Osteocyte (in vitro differentiated cells): ENCODE data around the gene TTC39C. TPM values are rescaled to one million over a fixed set of nuclear protein-coding genes. Genes with fewer than 3 reads are reported as not detected.

Source experiments
- DNase-seq: peaks from one replicate; pipeline ENCODE4 v3.0.0; 2021; ENCODE audit warnings: mixed read lengths; ENCODE audit not compliant: unreplicated experiment; ENCODE audit errors: extremely low spot score
- H3K27ac Mint-ChIP-seq: one replicate; pipeline ENCODE4 v1.8.0; 2021; ENCODE audit warnings: mild to moderate bottlenecking, mixed read lengths; ENCODE audit not compliant: unreplicated experiment
- H3K27me3 Mint-ChIP-seq: one replicate; pipeline ENCODE4 v1.8.0; 2021; ENCODE audit warnings: mixed read lengths; ENCODE audit not compliant: unreplicated experiment
- H3K36me3 Mint-ChIP-seq: one replicate; pipeline ENCODE4 v1.8.0; 2021; ENCODE audit warnings: mixed read lengths; ENCODE audit not compliant: unreplicated experiment
- H3K4me1 Mint-ChIP-seq: one replicate; pipeline ENCODE4 v1.8.0; 2021; ENCODE audit warnings: mixed read lengths; ENCODE audit not compliant: unreplicated experiment
- H3K4me3 Mint-ChIP-seq: one replicate; pipeline ENCODE4 v1.8.0; 2021; ENCODE audit warnings: mild to moderate bottlenecking, moderate library complexity, mixed read lengths; ENCODE audit not compliant: unreplicated experiment
- H3K9me3 Mint-ChIP-seq: one replicate; pipeline ENCODE4 v1.8.0; 2021; ENCODE audit warnings: mixed read lengths; ENCODE audit not compliant: unreplicated experiment
- total RNA-seq: library from RNA; stranded (reverse); gene quantifications from 2 replicates; pipeline ENCODE4 v1.2.1, GENCODE V29; 2021
- TF ChIP-seq, protein P1 (sequence below): fragments of 200-600 bp; sonication (generic); IDR thresholded peaks from 2 replicates; pipeline ENCODE4 v1.5.0; 2021; ENCODE audit warnings: antibody characterized with exemption, mild to moderate bottlenecking, moderate library complexity

The TTC39C gene
- total RNA-seq, 1 donor from 2014 or later: 10.9 TPM

DNA sequence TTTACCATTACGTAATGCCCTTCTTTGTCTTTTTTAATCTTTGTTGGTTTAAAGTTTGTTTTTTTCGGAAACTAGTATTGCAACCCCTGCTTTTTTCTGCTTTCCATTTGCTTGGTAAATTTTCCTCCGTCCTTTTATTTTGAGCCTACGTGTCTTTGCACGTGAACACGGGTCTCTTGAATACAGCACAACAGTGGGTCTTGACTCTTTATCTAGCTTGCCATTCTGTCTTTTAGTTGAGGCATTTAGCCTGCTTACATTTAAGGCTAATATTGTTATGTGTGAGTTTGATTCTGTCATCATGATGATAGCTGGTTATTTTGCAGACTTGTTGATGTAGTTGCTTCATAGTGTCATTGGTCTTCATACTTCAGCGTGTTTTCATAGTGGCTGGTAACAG lies 37.5 kb upstream of the TTC39C start:
- Mint-ChIP-seq H3K4me3 (no peak overlapping the region), H3K36me3 (no peaks in the 10 kb centered on the region), H3K9me3 (peaks cover 12% of the 10 kb centered on the region), H3K27ac (no peak overlapping the region), H3K4me1 (peaks cover 4% of the 10 kb centered on the region), H3K27me3 (peaks cover 37% of the 10 kb centered on the region)
- no peak for DNase-seq
- TF ChIP-seq, protein P1, sequence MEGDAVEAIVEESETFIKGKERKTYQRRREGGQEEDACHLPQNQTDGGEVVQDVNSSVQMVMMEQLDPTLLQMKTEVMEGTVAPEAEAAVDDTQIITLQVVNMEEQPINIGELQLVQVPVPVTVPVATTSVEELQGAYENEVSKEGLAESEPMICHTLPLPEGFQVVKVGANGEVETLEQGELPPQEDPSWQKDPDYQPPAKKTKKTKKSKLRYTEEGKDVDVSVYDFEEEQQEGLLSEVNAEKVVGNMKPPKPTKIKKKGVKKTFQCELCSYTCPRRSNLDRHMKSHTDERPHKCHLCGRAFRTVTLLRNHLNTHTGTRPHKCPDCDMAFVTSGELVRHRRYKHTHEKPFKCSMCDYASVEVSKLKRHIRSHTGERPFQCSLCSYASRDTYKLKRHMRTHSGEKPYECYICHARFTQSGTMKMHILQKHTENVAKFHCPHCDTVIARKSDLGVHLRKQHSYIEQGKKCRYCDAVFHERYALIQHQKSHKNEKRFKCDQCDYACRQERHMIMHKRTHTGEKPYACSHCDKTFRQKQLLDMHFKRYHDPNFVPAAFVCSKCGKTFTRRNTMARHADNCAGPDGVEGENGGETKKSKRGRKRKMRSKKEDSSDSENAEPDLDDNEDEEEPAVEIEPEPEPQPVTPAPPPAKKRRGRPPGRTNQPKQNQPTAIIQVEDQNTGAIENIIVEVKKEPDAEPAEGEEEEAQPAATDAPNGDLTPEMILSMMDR: no peak

DNA sequence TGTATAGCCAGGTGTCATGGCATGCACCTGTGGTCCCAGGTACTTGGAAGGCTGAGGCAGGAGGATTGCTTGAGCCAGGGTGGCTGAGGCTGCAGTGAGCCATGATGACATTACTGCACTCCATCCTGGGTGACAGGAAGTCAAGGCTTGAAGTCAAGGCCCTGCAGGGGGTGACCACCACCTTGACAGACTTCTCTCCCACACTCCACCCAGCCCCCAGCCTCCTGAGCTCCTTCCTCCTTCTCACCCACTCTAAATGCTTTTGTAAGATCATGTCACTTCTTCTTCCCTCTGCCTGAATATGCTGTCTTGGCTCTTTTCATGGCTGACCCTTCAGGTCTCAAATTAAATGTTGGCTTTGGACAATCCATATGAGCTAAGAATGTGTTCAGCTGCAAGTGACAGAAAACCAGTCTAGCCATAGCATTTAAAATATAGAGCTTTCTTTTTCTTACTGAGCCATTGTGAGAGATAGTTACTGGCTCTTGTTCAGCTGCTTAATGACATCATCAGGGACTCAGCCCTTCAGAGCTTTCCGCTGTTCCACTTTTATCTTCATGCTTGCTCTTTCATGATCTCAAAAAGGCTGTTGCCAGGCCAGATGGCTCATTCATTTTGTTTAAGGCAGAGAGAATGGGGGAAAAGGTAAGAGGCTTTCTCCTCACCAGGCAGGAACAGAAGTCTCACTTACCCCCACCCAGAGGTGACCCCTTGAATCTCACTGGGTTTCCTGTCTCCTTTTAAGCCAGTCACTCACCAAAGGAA lies 36.7 kb upstream of the TTC39C start:
- H3K27ac Mint-ChIP-seq: no peak overlapping the region
- H3K4me1 Mint-ChIP-seq: peaks cover 11% of the 10 kb centered on the region
- peaks cover 40% of the 10 kb centered on the region for H3K27me3 Mint-ChIP-seq
- no peak overlapping the region for H3K4me3 Mint-ChIP-seq
- DNase-seq: peak; percentile 44
- TF ChIP-seq, protein P1: no peak
- H3K9me3 Mint-ChIP-seq: peaks cover 12% of the 10 kb centered on the region
- H3K36me3 Mint-ChIP-seq: no peaks in the 10 kb centered on the region

DNA sequence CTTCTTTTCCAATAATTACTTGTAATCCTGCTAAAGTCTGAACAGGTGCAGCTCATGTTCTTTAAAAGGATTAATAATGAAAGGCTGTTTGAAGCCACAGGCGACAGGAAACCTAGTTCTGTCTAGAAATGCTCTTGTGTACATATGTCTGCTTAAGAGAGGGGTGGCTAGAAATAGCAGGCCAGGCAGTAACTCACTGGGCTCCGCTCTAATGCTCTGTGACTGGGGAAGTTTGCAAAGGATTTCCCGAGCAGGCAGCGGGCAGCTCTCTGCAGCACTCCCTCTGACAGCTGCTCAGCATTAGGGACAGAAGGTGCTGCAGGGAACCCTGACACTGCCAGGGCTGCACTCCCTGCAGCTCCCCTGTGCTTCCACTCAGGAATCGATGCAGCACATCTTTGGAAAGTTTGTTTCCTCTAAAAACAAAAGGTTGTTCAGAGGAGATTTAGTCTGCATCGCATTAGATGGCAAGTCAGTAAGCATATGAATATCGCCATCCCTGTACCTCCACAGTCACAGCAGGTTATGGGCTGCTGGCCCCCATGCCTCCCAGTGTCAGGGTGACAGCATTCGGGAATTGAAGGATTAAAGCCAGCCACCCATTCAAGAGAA lies 33.1 kb upstream of the TTC39C start:
- Mint-ChIP-seq H3K9me3 (peaks cover 8% of the 10 kb centered on the region), H3K27me3 (peaks cover 26% of the 10 kb centered on the region), H3K36me3 (no peaks in the 10 kb centered on the region), H3K4me1 (peaks cover 11% of the 10 kb centered on the region), H3K27ac (no peak overlapping the region), H3K4me3 (no peak overlapping the region)
- TF ChIP-seq, protein P1: no peak
- peak; percentile 51 for DNase-seq

DNA sequence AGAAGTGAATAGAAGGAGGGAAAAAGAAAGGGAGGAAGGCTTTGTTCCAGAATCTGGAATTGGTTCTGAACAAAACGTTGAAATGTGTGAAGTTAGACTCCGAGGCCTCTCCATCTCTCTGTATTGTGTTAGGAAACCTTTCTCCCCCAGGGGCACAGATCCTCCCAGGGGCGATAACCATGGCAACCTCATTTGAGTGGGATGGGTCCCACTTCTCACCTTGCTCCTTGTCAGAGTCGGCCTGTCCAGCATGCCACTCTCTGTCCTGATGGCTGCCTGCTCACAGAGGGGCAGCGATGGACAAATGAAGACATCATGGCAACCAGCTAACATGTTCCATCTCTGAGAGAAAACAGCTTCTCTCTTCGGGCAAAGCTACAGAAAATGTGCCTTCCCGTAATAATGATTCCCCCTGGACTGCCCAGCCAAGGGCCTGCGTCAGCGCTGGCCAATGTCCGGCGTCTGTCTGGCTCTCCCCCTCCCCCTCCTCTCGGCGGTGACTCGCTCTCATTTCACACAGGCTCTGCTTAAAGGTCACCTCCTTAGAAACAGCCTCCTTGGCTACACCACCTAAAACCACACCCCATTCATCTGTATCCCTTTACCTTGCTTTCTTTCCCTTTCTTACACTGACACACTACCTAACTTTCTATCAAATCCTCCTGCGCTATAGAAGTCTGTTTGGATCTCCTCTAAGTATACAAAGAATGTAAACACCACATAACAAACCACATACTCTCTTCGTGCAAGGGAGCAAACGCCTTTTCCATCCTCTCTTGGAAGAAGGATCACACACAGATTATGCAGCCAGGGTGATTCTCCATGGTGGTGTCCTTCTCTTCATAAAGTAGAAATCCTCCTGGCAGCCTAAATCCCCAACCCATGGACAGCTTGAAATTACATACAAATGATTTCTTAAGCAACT lies 32.1 kb upstream of the TTC39C start:
- no peak overlapping the region for H3K27ac Mint-ChIP-seq

More for the DNA sequence above, 32.1 kb upstream of the TTC39C start:
- TF ChIP-seq, protein P1: no peak
- peaks cover 11% of the 10 kb centered on the region for H3K4me1 Mint-ChIP-seq
- peaks cover under 1% of the 10 kb centered on the region for H3K9me3 Mint-ChIP-seq
- peak overlapping the region; percentile 30 for H3K4me3 Mint-ChIP-seq
- peak; percentile 59 for DNase-seq
- no peaks in the 10 kb centered on the region for H3K36me3 Mint-ChIP-seq
- H3K27me3 Mint-ChIP-seq: peaks cover 25% of the 10 kb centered on the region
